GM19438 (cell line): ENCODE data around the gene LARGE1.

Experiments used
- ATAC-seq: cut with Tn5 transposase; IDR thresholded peaks from one replicate; pipeline ENCODE4 v1.9.1; 2021; ENCODE audit warnings: low read depth; ENCODE audit not compliant: unreplicated experiment

Gene LARGE1

DNA sequence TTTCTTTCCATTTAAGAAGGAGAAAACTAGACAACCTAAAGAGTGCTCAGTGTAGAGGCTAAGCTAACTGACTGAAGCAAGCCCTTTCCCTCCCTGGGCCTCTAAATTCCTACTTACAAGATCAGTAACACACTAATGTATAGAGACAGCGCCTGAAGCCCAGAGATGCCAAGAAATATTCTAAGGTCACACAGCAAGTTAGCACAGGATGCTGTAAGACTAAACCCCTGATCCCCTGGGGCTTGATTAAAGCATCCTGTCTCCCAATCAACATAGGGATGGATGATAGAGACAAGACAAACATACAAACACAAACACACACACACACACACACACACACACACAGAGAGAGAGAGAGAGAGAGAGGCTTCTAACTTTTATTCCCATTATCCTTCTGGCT is 5.6 kb downstream of the LARGE1 start:
- no peak for ATAC-seq

- ATAC-seq = no peak
Observed at GRCh38 chr22:33914131-33914530, 6.1 kb downstream of the LARGE1 start.

- ATAC-seq = no peak
Observed at GRCh38 chr22:33913188-33913587, 7.1 kb downstream of the LARGE1 start.

GRCh38 chr22:33909911-33910310 is 10.4 kb downstream of the LARGE1 start:
- no peak for ATAC-seq

- no peak for ATAC-seq
Observed at GRCh38 chr22:33909075-33909458, 11.2 kb downstream of the LARGE1 start.

- ATAC-seq = no peak
Observed at GRCh38 chr22:33908171-33909074, 11.9 kb downstream of the LARGE1 start.

DNA sequence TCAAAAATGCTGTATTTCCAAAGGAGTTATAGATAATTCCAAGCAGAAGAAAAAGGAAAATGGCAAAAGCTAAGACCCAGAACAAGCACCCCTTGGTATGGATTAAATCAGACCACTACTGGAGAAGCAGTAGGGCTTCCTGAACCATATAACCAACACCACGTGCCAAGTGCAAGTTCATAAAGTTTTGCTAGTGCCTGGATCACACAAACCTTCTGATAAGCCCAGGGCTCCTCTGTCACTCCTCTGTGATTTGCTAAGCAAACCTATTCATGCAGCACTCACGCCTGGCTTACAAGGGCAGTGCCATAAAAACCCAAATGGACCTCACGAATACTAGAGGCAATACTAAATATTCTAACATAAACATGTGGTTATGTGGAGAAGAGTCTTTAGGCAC is 13.3 kb downstream of the LARGE1 start:
- no peak for ATAC-seq

DNA sequence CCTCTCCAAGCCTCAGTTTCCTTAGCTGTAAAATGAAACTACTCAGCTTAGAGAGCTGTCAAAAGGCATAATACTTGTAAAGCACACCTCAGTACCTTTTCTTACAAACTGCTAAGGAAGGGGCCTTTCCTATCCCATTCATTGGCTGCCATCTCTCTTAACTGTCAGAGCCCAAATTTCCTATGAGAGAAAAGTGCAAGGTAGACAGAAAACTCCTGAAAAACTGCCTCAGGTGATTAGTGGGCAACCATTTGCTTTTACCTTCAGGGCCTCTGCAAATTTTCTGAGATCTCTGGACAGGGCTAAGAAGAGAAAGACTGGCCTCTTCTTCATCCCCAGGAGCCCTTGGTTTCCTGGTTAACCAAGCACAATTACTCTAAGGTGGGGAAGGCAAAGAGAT is 13.8 kb downstream of the LARGE1 start:
- no peak for ATAC-seq

DNA sequence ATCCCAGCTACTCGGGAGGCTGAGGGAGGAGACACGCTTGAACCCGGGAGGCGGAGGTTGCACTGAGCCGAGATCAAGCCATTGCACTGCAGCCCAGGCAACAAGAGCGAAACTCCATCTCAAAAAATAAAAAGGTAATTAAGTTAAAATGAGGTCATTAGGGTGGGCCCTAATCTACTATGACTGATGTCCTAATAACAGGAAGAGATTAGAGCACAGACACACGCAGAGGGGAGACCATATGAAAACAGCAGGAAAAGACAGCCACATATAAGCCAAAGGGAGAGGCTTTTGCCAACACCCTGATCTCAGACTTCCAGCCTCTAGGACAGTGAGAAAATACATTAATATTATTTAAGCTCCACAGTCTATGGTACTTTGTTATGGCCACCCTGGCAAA is 17.3 kb downstream of the LARGE1 start:
- no peak for ATAC-seq

GRCh38 chr22:33902073-33902472 is 18.2 kb downstream of the LARGE1 start:
- ATAC-seq = no peak

DNA sequence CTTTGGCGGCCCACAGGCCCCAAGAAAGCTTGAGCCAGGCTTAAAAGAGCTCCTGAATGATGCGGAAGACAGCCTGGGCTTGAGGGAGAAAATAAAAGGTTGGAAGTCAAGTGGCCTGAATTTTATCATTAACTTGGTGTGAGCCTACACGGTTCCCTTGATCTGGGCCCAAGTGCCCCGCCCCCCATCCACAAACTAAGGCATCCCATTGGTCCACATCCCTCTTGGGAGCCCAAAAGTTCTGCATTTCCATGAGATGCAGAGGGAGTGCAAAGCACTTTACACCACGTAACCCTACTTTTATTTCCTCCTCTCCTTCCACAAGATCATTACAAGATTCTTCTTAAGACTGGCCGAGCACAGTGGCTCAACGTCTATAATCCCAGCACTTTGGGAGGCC is 22.2 kb downstream of the LARGE1 start:
- no peak for ATAC-seq

GRCh38 chr22:33897448-33897835 is 22.8 kb downstream of the LARGE1 start:
- ATAC-seq = no peak

DNA sequence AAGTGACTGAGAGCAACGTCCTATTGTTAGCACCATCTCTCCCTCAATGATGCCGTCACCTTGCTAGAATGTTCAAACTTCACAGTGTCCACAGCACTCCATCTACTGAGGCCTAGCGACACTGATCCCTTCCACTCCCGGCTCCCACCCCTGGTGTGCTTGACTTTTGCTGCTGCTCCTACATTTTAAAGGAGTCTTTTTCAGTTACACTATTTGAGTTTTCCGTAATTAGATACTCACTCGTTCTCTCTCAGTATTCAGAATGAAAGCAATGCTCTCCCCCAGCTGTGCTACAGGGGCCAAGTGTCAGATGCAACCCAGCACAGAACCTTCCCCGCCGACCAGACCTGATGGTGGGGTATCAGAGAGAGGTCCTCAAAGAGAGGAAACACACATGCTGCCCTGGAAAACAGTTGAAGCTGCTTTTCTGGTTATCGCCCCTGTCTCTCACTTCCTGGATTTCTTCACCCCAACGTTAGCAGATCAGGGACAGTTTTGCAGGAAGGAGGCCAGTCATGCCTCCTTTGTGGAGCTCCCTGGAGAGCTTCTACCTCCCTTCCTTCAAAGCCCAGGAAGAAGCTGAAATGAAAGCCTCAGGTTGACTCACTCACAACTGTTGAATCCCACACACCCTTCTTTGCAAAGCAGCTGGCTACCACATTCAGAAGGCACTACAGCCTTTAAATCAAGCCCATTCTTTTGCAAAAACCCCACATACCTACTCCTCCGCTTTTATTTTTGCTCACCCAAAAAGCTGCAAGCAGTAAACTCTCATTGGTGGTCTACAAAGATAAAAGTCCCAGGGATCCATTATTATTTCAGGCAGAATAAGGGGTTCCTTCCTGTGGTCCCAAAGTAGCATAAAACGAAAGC is 23.5 kb downstream of the LARGE1 start:
- ATAC-seq = peak; percentile 67

DNA sequence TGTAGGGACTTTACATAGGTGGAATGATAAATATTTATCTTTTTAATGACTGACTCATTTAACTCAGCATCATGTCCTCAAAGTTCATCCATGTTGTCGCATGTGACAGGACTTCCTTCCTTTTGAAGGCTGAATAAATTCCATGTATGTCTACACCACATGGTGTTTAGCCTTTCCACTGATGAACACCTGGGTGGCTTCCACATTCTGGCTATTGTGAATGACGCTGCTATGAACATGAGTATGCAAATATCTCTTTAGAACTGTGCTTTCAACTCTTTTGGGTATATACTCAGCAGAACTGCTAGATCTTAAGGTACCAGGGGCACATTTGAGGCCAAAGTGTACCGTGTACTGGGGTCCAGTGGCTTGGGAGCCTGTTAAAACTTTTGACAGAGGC is 24.1 kb downstream of the LARGE1 start:
- peak; percentile 38 for ATAC-seq

DNA sequence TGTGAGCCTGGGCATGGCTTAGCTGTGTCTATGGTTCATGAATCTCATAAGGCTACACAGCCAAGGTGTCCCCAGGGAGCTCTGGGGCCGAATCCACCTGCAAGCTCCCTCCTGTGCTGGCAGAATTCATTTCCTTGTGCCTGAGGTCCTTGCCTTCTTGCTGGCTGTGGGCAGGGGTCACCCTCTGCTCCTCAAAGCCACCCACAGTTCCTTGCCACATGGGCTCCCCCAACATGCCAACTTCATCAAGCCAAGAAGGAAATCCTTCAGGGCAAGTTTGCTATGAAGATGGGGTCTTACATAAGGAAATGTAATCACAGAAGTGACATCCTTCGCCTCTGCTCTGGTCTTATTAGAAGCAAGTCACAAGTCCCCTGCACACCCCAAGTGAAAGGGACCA is 24.8 kb downstream of the LARGE1 start:
- no peak for ATAC-seq

DNA sequence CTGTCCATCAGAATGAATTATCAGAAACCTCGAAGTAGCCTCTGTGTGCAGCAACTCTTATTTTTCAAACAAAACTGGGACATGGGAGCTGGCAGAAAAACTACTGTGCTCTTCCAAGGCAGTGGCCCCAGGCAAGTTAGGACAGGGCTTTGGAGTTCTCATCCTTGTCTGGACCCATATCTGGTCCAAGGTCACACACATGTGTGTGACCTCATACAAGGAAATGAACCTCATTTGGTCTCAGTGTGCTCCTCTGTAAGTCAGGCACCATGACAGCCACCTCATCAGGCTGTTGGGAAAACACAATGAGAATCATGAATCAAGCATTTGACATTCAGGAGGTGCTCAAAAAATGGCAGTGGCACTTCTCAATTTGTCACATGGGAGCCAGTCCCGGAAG is 25.8 kb downstream of the LARGE1 start:
- no peak for ATAC-seq

- no peak for ATAC-seq
Observed at GRCh38 chr22:33894036-33894435, 26.2 kb downstream of the LARGE1 start.

DNA sequence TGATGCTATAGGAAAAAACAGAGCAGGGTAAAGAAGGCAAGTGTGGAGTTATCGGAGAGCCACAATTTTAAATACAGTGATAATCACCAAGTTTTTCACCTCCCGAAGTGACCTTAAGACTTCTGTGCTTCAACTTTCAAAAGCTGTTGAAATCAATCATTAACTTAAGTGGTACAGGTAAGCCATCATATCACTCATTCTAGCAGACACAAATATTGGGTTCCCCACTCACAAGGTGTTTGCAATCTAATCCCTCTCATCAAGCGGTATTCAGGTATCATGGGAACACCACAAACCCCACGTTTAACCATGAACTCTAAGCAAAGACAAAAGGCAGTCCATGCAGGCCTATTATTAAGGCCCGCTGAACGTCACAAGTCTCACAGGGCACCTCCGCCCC is 26.8 kb downstream of the LARGE1 start:
- ATAC-seq = no peak

DNA sequence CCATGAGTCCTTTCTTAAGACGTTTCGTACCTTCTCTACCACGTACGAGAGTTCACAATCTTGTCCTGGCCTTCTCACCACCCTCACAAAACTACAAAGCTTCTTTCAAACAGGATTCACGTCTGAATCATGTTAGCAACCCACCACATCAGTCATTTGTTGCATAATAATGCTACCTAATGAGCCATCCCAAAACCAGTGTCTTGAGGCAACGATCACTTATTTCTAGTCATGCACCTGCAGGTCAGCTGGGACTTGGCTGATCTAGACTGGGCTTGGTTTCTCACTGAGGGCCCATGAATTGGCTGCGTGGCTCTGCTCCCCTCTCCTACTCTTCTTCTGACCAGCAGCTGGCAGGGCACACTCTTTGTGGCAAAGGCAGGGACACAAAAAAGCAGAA is 28.3 kb downstream of the LARGE1 start:
- ATAC-seq = no peak

- no peak for ATAC-seq
Observed at GRCh38 chr22:33891455-33891854, 28.8 kb downstream of the LARGE1 start.

- ATAC-seq = no peak
Observed at GRCh38 chr22:33889748-33890147, 30.5 kb downstream of the LARGE1 start.

DNA sequence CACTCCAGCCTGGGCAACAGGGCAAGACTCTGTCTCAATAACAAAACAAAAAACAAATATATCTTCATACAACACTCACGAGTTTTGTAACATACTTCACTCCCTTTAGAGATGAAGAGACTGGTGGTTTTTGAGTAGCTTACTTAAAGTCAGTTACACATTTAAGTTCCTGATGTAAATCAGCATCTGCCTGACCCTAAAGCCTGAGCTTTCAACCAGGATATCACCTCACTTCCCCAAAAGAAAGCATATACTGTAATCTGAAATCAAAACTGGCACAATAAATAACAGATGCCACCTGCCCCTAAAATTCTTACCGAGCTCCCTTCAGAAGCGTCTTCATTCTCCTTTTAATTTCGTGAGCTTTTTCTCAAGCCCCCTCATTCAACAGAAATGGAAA is 31.5 kb downstream of the LARGE1 start:
- ATAC-seq = no peak
